HepG2 (cell line): Measurements from ENCODE around the gene NEK7. TPM values are rescaled to one million over a fixed set of nuclear protein-coding genes. Genes with fewer than 3 reads are reported as not detected.

ENCODE experiments used
- ATAC-seq: fragments of 200-7000 bp; cut with Tn5 transposase; 3 replicates; pipeline ENCODE4 v1.9.1; 2020; ENCODE audit warnings: mild to moderate bottlenecking, moderate library complexity
- BruUV-seq: library from RNA; stranded (reverse); fragments of 400-500 nt; replicated peaks from 2 replicates; lab custom pipeline; 2021; lab: Mats Ljungman, UMichigan
- CTCF ChIA-PET: fragments of 300-600 bp; formaldehyde crosslinking; extraction: SDS; loops from one replicate; lab custom pipeline; 2021; ENCODE audit warnings: low total read pairs, inconsistent platforms, low intra/inter-chr PET ratio; lab: Yijun Ruan, JAX
- POLR2A ChIA-PET: fragments of 350-600 bp; sonication (Branson Sonifier 250); formaldehyde crosslinking; loops from one replicate; lab custom pipeline; 2020; ENCODE audit warnings: antibody characterized with exemption, inconsistent platforms; lab: Yijun Ruan, JAX
- DNase-seq: peaks from one replicate; pipeline ENCODE4 v3.0.0-alpha.2; 2015; ENCODE audit warnings: low spot score
- FAIRE-seq: peaks from 3 replicates; lab custom pipeline; 2011; peaks lifted over from hg19 to GRCh38; lab: Jason Lieb, UNC
- H2AFZ ChIP-seq: one replicate; pipeline ENCODE4 v1.6.1; 2011; ENCODE audit warnings: low read length, inconsistent platforms
- H3K27ac ChIP-seq: fragments of 300-600 bp; 3 replicates; pipeline ENCODE4 v1.8.0; 2011; ENCODE audit warnings: mixed run types, mild to moderate bottlenecking, mixed read lengths, low read length, inconsistent platforms; ENCODE audit not compliant: insufficient read depth; ENCODE audit errors: extremely low read length
- H3K27me3 ChIP-seq, 2 experiments: fragments of 200-600 bp in 1 of 2; 2 replicates in 1 of 2; 3 replicates in 1 of 2; pipeline versions ENCODE4 v1.6.0 to v1.8.0; 2011; ENCODE audit warnings: low read length in 2 of 2, mild to moderate bottlenecking in 2 of 2, moderate library complexity in 2 of 2, inconsistent platforms in 1 of 2; ENCODE audit not compliant: insufficient read depth in 2 of 2, control insufficient read depth in 1 of 2
- H3K36me3 ChIP-seq, 2 experiments: fragments of 200-600 bp in 1 of 2; replicated peaks in 1 of 2; 2 replicates in 1 of 2; 3 replicates in 1 of 2; pipeline versions ENCODE4 v1.5.1 to v1.8.0; 2011; ENCODE audit warnings: low read length in 2 of 2, inconsistent platforms in 1 of 2; ENCODE audit not compliant: insufficient read depth in 2 of 2, control insufficient read depth in 1 of 2
- H3K4me1 ChIP-seq: 2 replicates; pipeline ENCODE4 v1.5.1; 2012; ENCODE audit warnings: low read length, inconsistent platforms; ENCODE audit not compliant: insufficient read depth
- H3K4me2 ChIP-seq: 2 replicates; pipeline ENCODE4 v1.6.0; 2011; ENCODE audit warnings: low read depth, low read length, inconsistent platforms
- H3K4me3 ChIP-seq, 3 experiments: fragments of 200-600 bp in 1 of 3; sonication (generic), shearing (Covaris generic) in 1 of 3; replicated peaks in 1 of 3; 2 replicates each; pipeline ENCODE4 v1.5.1; 2011 to 2016; ENCODE audit warnings: low read length in 3 of 3, inconsistent platforms in 2 of 3, low read depth in 2 of 3, mild to moderate bottlenecking in 2 of 3, control low read depth in 1 of 3, mixed read lengths in 1 of 3; ENCODE audit not compliant: insufficient read depth in 1 of 3
- H3K79me2 ChIP-seq: one replicate; pipeline ENCODE4 v1.6.1; 2011; ENCODE audit warnings: low read length, inconsistent platforms; ENCODE audit not compliant: insufficient read depth
- H3K9ac ChIP-seq: 2 replicates; pipeline ENCODE4 v1.6.0; 2011; ENCODE audit warnings: mild to moderate bottlenecking, low read depth, low read length, inconsistent platforms; ENCODE audit not compliant: insufficient read depth
- H3K9me3 ChIP-seq: 2 replicates; pipeline ENCODE4 v1.5.1; 2012; ENCODE audit warnings: mild to moderate bottlenecking, low read length
- H4K20me1 ChIP-seq: 2 replicates; pipeline ENCODE4 v1.6.0; 2011; ENCODE audit warnings: inconsistent platforms, mild to moderate bottlenecking, low read length, moderate library complexity; ENCODE audit not compliant: insufficient read depth
- CREB3 ChIP-seq: sonication (generic); formaldehyde crosslinking; IDR thresholded peaks from 2 replicates; pipeline ENCODE4 v1.5.0; 2020; ENCODE audit warnings: missing genetic modification reagents
- DPF2 ChIP-seq: sonication (generic); formaldehyde crosslinking; IDR thresholded peaks from 2 replicates; pipeline ENCODE4 v1.4.0; 2020; ENCODE audit warnings: mild to moderate bottlenecking, low read depth, missing genetic modification reagents, borderline replicate concordance
- HMGA1 ChIP-seq: sonication (generic); formaldehyde crosslinking; conservative IDR thresholded peaks from 2 replicates; pipeline ENCODE4 v1.4.0; 2020; ENCODE audit warnings: missing genetic modification reagents
- HMGXB4 ChIP-seq, 2 experiments: sonication (generic) in 1 of 2; formaldehyde crosslinking in 1 of 2; IDR thresholded peaks; 2 replicates each; pipeline versions ENCODE4 v1.4.0 to v1.6.1; 2018 to 2020; ENCODE audit warnings: missing genetic modification reagents in 2 of 2, borderline replicate concordance in 1 of 2, low read depth in 1 of 2, mild to moderate bottlenecking in 1 of 2, missing biosample characterization in 1 of 2
- LRRFIP1 ChIP-seq: sonication (generic); formaldehyde crosslinking; conservative IDR thresholded peaks from 2 replicates; pipeline ENCODE4 v1.4.0; 2020; ENCODE audit warnings: missing genetic modification reagents
- SKI ChIP-seq: fragments of 450-650 bp; IDR thresholded peaks from one replicate; pipeline ENCODE4 v1.6.1; 2018; ENCODE audit warnings: mild to moderate bottlenecking; ENCODE audit not compliant: partially characterized antibody
- SNAPC5 ChIP-seq: sonication (generic); formaldehyde crosslinking; IDR thresholded peaks from 2 replicates; pipeline ENCODE4 v1.8.1; 2023; ENCODE audit warnings: mild to moderate bottlenecking, missing genetic modification reagents, borderline replicate concordance
- SNRNP70 ChIP-seq: fragments of 200-400 bp; formaldehyde crosslinking; IDR thresholded peaks from 2 replicates; pipeline ENCODE4 v1.6.1; 2017; ENCODE audit warnings: mild to moderate bottlenecking, low read depth, low read length, moderate library complexity
- ZBTB25 ChIP-seq: IDR thresholded peaks from 2 replicates; pipeline ENCODE4 v1.6.1; 2018; ENCODE audit warnings: missing genetic modification reagents
- ZMYM2 ChIP-seq: sonication (generic); formaldehyde crosslinking; IDR thresholded peaks from 2 replicates; pipeline ENCODE4 v1.8.0; 2022; ENCODE audit warnings: mild to moderate bottlenecking, missing genetic modification reagents
- ZNF3 ChIP-seq: IDR thresholded peaks from 2 replicates; pipeline ENCODE4 v1.7.0; 2017; ENCODE audit warnings: inconsistent platforms
- ZNF619 ChIP-seq: sonication (generic); formaldehyde crosslinking; IDR thresholded peaks from 2 replicates; pipeline ENCODE4 v1.4.0; 2020; ENCODE audit warnings: mild to moderate bottlenecking, missing genetic modification reagents
- ZNF746 ChIP-seq: sonication (generic); formaldehyde crosslinking; IDR thresholded peaks from 2 replicates; pipeline ENCODE4 v1.8.0; 2022; ENCODE audit warnings: mild to moderate bottlenecking, missing genetic modification reagents
- WGBS: methylation state at CpG from one replicate; pipeline ENCODE4 v1.1.6; 2017; ENCODE audit warnings: low lambda C conversion rate; 5-methylcytosine and 5-hydroxymethylcytosine counted together
- in situ Hi-C: cut with HindIII; loops from 2 replicates; pipeline ENCODE4 v1.10.0; 2017; ENCODE audit warnings: low pct_unique_long_range_greater_than_20kb; ENCODE audit not compliant: extremely low pct_ligation_motif_present
- intact Hi-C: fragments of 100-400 bp; cut with micrococcal nuclease; formaldehyde crosslinking; loops from one replicate; pipeline ENCODE4 v1.10.0; 2022; ENCODE audit not compliant: unreplicated experiment
- polyA plus RNA-seq, 8 experiments: library from polyadenylated mRNA; depleted of rRNA in 3 of 8; stranded (reverse) in 7 of 8; unstranded in 1 of 8; fragments of >200 nt; fragmentation: Illumina TruSeq in 4 of 8; extraction: Trizol in 4 of 8; gene quantifications; 2 replicates each; pipeline versions ENCODE4 v1.2.1 to v1.2.3, GENCODE V29; 2011 to 2016; ENCODE audit warnings: low read depth in 4 of 8, missing spikeins in 1 of 8, mixed read lengths in 1 of 8; ENCODE audit not compliant: insufficient read depth in 1 of 8
- total RNA-seq, 5 experiments: library from RNA; depleted of rRNA; stranded (reverse); fragments of >200 nt; fragmentation: Illumina TruSeq; extraction: Trizol; gene quantifications; 2 replicates each; pipeline ENCODE4 v1.2.3, GENCODE V29; 2016; ENCODE audit warnings: low read depth in 1 of 5

Gene NEK7
- total and polyA plus RNA-seq, 2 of the 13 experiments (the other 11 are each of a cell fraction or from before 2014, with no cell fraction given) = 18.1 to 19.2 TPM

- FAIRE-seq = no peak
- Histone ChIP-seq H3K27me3 (no peaks in the 10 kb centered on the region), H4K20me1 (no peaks in the 10 kb centered on the region), H3K4me3 (no peak overlapping the region), H3K79me2 (no peaks in the 10 kb centered on the region), H3K27ac (no peak overlapping the region), H2AFZ (no peak overlapping the region), H3K9ac (no peak overlapping the region), H3K36me3 (no peaks in the 10 kb centered on the region), H3K4me1 (no peaks in the 10 kb centered on the region), H3K9me3 (no peaks in the 10 kb centered on the region), H3K4me2 (no peak overlapping the region)
- in situ Hi-C loops (no loop called here), intact Hi-C loops (no loop called here)
- no TSS peak for BruUV-seq
- WGBS = 89% methylated on average over 2 of the region's 2 CpGs
- no peak for ATAC-seq
- ChIA-PET CTCF (no interaction called here), POLR2A (no interaction called here)
- no peak for DNase-seq
- TF ChIP-seq SKI (no peak), ZNF746 (CRISPR knock-in tag) (no peak), ZNF619 (CRISPR knock-in tag) (no peak), HMGA1 (CRISPR knock-in tag) (no peak), SNAPC5 (CRISPR knock-in tag) (no peak), ZBTB25 (CRISPR knock-in tag) (no peak)
These were observed 97.7 kb downstream of the NEK7 start for GRCh38 chr1:198254521-198254920.

- Histone ChIP-seq H3K27ac (no peak overlapping the region), H3K4me1 (no peaks in the 10 kb centered on the region), H4K20me1 (no peaks in the 10 kb centered on the region), H3K79me2 (no peaks in the 10 kb centered on the region), H3K9me3 (no peaks in the 10 kb centered on the region), H3K27me3 (no peaks in the 10 kb centered on the region), H2AFZ (no peak overlapping the region), H3K36me3 (no peaks in the 10 kb centered on the region), H3K4me2 (no peak overlapping the region), H3K4me3 (no peak overlapping the region), H3K9ac (no peak overlapping the region)
- ChIA-PET CTCF (no interaction called here), POLR2A (no interaction called here)
- WGBS = 88% methylated on average over 1 of the region's 1 CpG
- ATAC-seq (no peak), DNase-seq (no peak), FAIRE-seq (no peak)
- BruUV-seq = no TSS peak
- intact Hi-C loops (no loop called here), in situ Hi-C loops (no loop called here)
- TF ChIP-seq SNRNP70 (no peak), LRRFIP1 (CRISPR knock-in tag) (no peak), DPF2 (no peak), ZMYM2 (CRISPR knock-in tag) (no peak), ZNF3 (CRISPR knock-in tag) (no peak), CREB3 (CRISPR knock-in tag) (no peak), HMGXB4 (CRISPR knock-in tag; IDR thresholded peaks at IDR 0.05; ENCODE audit: borderline replicate concordance in 1 of 2, low read depth in 1 of 2) (no peak)
These were observed 98.2 kb downstream of the NEK7 start for GRCh38 chr1:198254948-198255347.
